CD4-positive, alpha-beta T cell treated with Interferon gamma for 1 hour (primary cell): ENCODE data around the gene USP5.
"Not testable (repeated sequence)": the region's sequence is repeated elsewhere in the genome, so short reads cannot be mapped to it uniquely, and the experiment has no call there.

ENCODE experiments used
- DNase-seq: peaks from one replicate; pipeline ENCODE4 v3.0.0-alpha.2; 2020

USP5 gene

DNA sequence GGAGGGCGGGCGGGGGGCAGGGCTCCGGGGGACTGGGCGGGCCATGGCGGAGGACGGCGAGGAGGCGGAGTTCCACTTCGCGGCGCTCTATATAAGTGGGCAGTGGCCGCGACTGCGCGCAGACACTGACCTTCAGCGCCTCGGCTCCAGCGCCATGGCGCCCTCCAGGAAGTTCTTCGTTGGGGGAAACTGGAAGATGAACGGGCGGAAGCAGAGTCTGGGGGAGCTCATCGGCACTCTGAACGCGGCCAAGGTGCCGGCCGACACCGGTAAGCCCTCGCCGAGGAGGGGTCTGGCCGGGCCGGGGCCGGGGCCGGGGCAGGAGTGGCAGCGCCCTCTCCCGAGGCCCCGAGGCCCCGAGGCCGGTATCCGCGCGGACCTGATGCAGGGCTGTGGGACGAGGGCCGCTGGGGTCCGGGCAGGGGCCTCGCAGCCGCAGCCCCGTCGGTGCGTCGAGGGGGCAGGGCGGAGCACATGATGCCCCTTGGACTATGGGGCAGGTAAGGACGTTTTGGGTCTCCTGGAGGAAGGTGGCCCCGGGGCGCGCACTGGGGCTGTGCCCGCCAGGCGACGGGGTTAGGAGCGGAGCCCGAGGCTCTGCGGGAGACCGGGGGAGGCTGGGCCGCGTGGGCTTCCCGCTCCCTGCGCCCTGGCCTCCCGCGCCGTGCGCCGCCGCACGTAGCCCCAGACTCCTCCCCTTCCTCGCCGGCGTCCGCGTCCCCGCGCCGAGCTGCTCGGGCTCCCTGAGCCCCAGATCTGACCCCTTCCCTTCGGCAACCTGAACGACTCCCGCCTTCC lies 15.7 kb downstream of the USP5 start, which contains the start of gene TPI1:
Gene TPI1, plus strand, starts transcription at position 119 of the 798 bp plus-strand sequence. Its CDS starts 36 bp downstream, at position 155.
- peak; percentile 82 for DNase-seq

DNA sequence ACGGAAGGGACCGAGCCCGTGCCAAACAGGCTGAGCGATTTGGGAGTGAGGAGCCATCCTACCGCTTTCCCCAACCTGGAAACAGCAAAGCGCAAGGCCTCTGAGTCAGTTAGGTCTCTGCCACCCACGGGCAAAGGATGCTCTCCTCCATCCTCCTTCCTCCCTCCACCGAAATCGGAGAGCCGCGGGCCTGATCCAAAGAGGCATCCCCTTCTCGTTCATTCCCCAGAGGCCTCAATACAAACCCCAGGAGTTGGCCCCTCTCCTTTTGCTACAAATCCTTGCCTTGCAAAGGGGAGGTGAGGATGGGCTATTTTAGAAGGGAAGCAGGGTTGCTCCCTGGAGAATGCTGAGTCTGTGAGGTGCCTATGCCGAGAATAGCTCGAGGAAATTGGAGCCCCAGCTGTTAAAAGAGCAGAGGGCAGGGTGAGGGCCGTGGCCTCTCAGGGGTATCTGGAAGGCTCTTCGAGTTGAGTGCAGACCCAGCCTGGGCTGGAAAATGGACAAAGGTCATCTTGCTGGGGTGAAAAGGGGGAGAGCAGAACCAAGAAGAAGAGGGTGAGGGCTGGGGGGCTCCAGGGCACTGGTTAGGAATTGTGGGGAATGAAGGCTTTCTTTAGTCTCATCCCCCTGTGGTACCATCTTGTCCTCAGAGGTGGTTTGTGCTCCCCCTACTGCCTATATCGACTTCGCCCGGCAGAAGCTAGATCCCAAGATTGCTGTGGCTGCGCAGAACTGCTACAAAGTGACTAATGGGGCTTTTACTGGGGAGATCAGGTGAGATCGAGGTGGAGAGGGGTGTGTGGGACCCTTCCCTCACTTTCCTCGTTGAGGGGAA lies 16.5 kb downstream of the USP5 start:
- no peak for DNase-seq

DNA sequence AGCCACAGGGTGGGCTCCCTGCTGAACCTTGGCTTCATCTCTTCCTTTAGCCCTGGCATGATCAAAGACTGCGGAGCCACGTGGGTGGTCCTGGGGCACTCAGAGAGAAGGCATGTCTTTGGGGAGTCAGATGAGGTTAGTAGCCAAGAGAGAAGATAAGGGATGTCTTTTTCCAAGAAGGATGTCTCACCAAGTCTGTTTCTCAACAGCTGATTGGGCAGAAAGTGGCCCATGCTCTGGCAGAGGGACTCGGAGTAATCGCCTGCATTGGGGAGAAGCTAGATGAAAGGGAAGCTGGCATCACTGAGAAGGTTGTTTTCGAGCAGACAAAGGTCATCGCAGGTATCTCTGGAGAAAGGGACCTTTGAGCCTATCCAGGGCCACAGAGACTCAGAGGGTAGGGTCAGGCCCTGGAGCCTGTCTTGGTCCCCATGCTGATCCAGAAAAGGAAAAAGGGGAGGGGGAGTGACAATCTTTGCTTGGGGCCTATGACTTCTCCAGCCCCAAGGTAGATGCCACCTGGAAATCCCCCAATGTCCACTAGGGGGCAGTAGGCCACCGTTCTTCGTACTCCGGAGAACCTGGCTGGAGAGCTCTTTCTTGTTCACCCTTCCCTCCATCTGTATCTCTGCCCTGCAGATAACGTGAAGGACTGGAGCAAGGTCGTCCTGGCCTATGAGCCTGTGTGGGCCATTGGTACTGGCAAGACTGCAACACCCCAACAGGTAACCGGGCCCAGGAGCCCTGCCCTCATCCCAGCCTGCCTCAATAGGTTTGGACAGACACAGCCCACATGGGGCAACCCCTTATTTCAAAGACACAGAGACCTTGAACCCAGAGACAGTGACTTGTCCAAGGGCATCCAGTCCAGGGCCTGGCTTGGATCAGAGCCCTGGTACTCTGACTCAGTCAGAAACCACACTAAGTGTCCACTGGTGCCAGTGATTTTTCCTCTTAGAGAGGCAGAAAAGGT lies 17.4 kb downstream of the USP5 start:
- DNase-seq = peak; percentile 79

DNA sequence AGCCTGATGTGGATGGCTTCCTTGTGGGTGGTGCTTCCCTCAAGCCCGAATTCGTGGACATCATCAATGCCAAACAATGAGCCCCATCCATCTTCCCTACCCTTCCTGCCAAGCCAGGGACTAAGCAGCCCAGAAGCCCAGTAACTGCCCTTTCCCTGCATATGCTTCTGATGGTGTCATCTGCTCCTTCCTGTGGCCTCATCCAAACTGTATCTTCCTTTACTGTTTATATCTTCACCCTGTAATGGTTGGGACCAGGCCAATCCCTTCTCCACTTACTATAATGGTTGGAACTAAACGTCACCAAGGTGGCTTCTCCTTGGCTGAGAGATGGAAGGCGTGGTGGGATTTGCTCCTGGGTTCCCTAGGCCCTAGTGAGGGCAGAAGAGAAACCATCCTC lies 18.4 kb downstream of the USP5 start:
- DNase-seq = not testable (repeated sequence)

DNA sequence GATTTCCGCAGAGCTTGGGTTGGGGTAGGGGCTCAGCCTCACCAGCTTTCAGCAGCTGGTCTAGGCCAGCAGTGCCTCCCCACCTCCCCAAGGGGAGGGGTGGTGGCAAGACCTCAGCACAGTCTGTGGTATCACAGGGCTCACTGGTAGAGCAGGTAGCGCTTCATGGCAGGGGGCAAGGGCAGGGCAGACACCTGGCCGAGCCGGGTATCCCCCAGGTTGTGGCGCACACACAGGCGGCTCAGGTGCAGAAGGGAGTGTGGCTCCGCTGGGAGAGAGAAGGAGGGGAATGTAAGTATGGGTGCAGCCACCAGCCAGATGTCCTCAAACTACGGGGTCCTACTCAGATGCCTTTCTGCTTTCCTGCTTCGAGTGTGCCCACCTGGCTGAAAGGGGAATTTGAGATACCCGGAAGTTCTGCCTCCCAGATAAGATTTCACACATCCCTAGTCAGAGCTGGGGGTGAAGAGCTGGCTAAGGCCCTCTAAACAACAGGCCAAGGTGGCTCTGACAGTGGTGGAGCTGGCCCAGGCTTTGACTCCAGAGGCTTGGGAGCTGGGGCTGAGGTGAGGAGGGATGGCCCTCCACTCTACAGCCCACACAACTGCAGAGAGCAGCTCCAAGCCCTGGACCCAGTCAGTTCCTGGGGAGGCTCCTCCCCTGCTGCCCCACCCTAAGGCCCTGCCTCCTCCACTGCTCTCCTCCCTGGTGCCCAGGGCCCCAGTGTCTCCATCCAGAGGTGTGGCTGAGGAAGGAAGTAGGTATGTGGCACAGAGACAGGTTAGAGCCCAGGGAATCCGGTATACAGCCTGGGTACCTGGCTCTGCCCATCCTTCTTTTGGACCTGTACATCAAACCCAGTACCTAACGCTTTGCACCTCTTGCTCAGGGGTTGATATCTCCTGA lies 19.4 kb downstream of the USP5 start:
- no peak for DNase-seq

DNA sequence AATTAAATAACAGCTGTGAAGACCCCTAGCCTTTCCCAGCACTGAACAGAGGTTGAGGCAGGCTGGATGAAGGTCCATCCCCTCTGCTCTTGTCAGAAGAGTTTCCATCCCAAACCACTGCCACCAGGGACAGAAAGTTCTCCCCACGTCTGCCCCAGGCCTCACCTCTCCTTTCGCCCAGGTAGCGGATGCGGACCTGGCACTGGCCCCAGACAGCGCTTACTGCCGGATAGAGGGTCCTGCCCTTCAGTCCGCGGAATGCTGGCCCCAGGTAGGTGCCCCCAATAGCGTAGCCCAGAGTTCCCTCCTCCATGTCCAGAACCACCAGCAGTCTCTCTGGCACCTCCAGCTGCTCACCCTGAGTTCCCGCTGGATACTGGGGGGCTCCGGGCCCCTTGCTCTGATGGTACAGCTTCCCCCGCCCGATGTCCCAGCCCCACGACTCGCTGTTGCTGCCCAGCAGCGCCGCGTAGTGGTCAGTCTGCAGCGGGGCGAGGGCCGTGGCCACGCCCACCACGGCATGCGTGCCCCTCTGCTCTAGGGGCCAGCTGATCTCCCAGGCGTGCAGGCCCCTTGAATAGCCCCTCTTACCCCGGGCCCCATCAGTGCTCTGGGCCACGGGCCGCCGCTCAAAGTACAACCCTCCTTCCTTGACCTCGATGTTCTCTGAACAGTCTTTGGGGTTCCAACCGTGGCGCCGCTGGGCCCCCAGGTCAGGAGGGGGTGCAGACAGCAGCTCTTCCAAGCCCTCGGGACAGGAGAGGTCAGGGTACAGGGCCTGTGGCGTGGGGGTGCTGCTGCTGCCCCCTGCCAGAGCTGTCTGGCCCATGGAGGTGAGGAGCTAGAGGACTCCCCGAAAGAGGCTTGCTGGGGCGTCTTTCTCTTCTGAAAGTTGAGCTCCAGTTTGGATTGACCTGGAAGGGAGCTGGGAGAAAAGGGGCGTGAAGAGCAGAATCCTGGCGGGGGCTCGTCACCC lies 20.4 kb downstream of the USP5 start:
- peak; percentile 82 for DNase-seq

DNA sequence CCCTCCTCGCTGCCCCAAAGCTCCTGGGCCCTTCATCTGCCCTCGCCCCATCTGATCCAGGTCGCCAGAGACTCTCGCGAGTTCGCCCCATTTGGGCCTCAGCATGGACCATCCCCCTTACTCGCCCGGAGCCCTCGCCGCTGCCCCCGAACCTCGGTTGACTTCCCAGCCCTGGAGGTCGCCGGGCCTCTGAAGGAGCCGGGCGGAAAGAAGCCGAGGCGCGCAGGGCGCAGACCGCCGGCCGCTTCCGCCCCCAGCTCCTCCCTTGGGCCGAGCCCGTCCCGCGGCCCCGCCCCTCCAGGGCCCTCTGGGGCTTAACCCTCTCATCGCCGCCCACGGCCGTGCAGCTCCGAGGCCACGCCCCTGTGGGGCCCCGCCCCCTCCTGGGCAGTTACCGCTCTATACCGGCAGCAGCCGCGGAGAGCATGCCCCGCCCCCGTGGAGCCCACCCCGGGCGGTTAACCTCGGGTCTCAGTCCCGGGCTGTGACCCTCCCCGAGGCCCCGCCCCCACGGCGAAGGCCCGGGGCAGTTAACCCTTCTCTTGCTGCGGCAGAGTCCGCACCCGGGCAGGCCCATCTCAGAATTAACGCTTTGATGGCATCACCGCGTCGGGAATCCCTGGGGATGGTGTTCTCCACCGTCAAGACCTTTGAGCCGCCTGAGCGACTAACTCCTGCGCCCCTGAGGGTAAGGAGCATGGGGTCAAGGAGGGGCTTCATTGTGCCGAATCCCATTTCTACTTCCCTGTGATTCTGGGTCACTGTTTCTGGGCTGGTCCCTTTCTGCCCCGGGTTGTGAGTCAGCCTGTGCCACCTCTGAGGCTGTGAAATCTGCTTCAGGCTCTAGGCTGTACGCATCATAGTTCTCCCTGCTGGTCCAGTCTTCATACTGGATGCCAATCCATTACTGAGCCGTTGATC lies 21.4 kb downstream of the USP5 start, which contains the start of gene SPSB2:
Gene SPSB2, minus strand, starts transcription at position 210 of the 921 bp plus-strand sequence. CDS start 402 bp downstream, outside the sequence.
- peak; percentile 97 for DNase-seq

DNA sequence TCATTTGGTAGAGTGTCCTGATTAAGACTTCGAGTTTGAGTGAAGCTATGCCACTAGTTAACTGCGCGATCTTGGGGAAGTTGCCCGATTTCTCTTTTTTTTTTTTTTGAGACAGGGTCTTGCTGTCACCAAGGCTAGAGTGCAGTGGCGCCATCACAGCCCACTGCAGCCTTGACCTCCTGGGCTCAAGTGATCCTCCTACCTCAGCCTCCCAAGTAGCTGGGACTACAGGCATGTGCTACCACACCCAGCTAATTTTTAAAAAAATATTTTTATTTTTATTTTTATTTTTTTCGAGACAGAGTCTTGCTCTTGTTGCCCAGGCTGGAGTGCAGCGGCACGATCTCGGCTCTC lies 22.0 kb downstream of the USP5 start:
- DNase-seq = not testable (repeated sequence)

DNA sequence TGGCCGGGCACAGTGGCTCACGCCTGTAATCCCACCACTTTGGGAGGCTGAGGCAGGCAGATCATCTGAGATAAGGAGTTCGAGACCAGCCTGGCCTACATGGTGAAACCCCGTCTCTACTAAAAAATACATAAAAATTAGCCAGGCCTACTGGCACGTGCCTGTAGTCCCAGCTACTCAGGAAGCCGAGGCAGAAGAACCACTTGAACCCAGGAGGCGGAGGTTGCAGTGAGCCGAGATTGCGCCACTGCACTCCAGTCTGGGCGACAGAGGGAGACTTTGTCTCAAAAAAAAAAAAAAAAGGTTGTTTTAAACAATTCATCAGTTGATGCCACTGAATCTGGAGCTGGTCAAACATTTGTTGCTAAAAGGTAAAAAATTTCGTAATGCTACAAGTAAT lies 27.9 kb downstream of the USP5 start:
- DNase-seq = not testable (repeated sequence)

DNA sequence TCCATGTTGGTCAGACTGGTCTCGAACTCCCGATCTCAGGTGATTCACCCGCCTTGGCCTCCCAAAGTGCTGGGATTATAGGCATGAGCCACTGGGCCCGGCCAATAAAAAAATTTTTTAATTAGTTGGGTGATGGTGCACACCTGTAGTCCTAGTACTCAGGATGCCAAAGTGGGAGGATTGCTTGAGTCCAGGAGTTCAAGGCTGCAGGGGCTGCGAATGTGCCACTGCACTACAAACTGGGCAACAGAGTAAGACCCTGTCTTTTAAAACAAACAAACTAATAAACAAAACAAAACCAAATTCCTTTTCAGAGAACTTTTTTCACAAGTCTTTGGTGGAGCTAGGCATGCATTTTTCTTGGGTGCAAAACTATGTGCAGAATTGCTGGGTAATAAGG lies 31.3 kb downstream of the USP5 start:
- DNase-seq = no peak

DNA sequence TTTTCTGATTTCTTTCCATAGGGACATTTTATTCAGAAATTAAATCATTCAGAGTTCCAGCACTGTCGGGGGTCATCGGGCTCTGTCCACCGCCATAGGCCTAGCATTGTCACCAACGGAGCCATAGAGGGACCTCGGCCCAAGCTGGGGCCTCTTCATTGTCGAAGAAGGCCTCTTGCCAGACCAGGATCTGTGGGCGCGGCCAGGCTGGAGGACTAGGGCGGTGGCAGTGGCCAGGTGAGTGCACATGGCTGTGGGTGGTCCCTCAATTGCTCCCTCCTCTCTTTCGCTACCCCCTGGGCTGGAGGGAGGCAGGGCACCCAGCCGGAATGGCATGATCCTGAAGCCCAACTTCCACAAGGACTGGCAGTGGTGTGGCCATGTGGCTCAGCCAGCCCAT lies 31.7 kb downstream of the USP5 start:
- DNase-seq = no peak

DNA sequence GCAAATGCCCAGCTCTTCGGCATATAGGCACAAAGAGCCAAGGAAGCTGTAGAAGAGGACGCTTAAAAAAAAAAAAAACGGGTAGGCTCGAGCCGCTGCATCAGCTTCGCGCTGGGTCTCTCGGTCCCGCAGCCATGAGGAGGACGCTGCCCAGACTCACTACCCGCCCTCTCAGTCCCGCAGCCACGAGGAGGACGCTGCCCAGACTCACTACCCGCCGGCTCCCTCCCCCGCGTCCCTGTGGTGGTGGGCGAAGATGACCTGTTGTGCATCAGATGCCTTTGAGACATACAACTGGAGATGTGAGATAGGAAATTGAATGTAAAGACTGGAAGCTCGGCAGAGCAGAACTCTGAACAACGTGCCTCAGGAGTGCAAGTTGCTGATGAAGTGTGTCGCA lies 32.6 kb downstream of the USP5 start:
- no peak for DNase-seq

DNA sequence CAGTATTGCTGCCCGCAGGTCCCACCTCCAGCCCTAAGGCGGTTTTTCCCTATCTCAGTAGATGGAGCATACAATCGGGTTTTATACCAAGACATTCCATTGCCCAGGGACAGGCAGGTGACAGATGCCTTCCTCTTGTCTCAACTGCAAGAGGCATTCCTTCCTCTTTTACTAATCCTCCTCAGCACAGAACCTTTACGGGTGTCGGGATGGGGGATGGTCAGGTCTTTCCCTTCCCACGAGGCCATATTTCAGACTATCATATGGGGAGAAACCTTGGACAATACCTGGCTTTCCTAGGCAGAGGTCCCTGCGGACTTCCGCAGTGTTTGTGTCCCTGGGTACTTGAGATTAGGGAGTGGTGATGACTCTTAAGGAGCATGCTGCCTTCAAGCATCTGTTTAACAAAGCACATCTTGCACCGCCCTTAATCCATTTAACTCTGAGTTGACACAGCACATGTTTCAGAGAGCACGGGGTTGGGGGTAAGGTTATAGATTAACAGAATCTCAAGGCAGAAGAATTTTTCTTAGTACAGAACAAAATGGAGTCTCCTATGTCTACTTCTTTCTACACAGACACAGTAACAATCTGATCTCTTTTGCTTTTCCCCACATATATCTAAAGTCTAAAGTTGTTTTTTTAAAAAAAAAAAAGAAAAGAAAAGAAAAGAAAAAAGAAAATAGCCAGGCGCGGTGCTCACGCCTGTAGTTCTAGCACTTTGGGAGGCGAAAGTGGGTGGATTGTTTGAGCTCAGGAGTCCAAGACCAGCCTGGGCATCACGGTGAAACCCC lies 34.5 kb downstream of the USP5 start:
- not testable (repeated sequence) for DNase-seq

DNA sequence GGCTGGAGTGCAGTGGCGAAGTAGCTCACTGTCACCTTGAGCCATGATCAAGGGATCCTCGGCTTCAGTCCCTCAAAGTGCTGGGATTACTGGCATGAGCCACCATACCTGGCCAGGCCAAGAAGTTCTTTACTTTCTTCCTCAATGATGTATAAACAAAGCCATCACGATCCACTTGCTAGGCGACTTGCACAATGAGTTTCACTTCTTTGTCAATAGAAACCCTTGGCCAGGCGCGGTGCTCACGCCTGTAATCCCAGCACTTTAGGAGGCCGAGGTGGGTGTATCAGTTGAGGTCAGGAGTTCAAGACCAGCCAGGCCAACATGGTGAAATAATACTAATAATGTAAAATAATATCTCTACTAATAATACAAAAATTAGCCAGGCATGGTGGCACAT lies 35.5 kb downstream of the USP5 start:
- no peak for DNase-seq

DNA sequence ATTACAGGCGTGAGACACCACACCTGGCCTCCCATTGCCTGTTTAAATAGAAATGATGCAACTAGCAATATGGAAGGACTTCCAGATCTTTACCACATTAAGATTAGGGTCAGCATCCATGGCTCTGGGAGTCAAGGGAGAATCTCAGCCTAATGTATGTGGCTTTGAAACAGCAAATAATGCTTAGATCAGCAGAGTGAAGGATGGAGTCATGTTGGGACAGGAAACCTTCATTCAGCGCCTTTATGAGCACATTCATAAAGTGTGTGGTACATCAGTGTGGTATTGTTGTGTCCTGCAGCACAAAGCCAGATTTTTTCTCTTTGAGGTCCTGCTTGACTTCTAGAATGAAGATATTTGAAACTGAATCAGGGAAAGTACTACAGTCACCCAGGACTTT lies 36.4 kb downstream of the USP5 start:
- DNase-seq = no peak

DNA sequence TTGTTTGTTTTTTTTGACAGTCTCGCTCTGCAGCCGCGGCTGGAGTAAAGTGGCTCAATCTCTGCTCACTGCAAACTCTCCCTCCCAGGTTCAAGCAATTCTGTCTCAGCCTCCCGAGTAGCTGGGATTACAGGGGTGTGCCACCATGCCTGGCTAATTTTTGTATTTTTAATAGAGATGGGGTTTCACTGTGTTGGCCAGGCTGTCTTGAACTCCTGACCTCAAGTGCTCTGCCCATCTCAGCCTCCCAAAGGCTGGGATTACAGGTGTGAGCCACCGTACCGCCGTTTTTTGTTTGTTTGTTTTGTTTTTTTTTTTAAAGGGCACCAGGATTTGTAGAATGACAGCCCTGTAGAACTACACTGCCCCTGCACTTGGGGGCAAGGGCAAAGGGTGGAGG lies 36.8 kb downstream of the USP5 start:
- DNase-seq = not testable (repeated sequence)

DNA sequence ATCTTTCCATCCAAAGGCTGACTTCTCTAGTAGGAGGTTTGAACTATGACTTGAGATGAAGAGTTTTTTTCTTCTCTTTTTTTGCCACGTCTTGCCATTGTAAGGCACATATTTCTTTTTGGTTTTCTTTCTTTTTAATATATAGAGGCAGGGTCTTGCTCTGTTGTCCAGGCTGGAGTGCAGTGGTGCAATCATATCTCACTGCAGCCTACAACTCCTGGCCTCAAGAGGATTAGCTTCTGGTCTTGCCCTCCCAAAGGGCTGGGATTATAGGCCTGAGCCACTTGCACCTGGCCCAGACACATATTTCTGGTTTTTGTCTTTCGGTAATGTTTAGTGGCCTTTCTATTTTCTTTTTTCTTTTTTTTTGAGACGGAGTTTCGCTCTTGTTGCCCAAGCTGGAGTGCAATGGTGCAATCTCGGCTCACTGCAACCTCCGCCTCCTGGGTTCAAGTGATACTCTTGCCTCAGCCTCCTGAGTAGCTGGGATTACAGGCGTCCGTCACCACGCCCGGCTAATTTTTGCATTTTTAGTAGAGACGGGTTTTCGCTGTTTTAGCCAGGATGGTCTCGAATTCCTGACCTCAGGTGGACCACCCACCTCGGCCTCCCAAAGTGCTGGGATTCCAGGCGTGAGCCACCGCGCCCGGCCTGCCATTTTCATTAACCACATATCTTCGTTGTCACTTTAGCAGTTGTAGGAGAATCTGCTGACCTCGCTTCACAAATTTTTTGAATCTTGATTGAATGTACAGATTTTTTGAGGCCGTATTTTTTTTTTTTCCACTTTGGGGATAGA lies 38.0 kb downstream of the USP5 start:
- not testable (repeated sequence) for DNase-seq
